Breast epithelium (tissue), 4 donors: ENCODE measurements around the gene PHTF2. TPM values are rescaled to one million over a fixed set of nuclear protein-coding genes. Genes with fewer than 3 reads are reported as not detected.

Experiments used
- DNase-seq, 2 donors: peaks; one replicate each; pipeline ENCODE4 v3.0.0-alpha.2; 2019; ENCODE audit warnings: low spot score in 2 of 2
- H3K27ac ChIP-seq, 2 donors: fragments of 200-600 bp; sonication (generic) in 1 of 2; one replicate each; pipeline ENCODE4 v1.5.1; 2016 to 2019; ENCODE audit warnings: mild to moderate bottlenecking in 1 of 2
- H3K27me3 ChIP-seq, 2 donors: fragments of 200-600 bp; sonication (generic) in 1 of 2; one replicate each; pipeline versions ENCODE4 v1.5.1 to v1.6.0; 2017 to 2019; ENCODE audit warnings: control low read depth in 1 of 2, mild to moderate bottlenecking in 1 of 2
- H3K36me3 ChIP-seq: fragments of 200-600 bp; one replicate; pipeline ENCODE4 v1.5.1; 2019
- H3K4me1 ChIP-seq, 2 donors: fragments of 200-600 bp; sonication (generic); one replicate each; pipeline ENCODE4 v1.5.1; 2016 to 2019; ENCODE audit warnings: control low read depth in 1 of 2
- H3K4me3 ChIP-seq, 3 donors: fragments of 200-600 bp; sonication (generic); 1 replicate in 2 of 3; 2 replicates in 1 of 3; pipeline ENCODE4 v1.5.1; 2016 to 2019; ENCODE audit warnings: mild to moderate bottlenecking in 3 of 3, moderate library complexity in 2 of 3
- H3K9me3 ChIP-seq, 2 donors: fragments of 200-600 bp; sonication (generic) in 1 of 2; one replicate each; pipeline ENCODE4 v1.5.1; 2016 to 2019; ENCODE audit warnings: control low read depth in 1 of 2
- CTCF ChIP-seq, 3 donors: fragments of 450-650 bp; IDR thresholded peaks; one replicate each; pipeline ENCODE4 v1.5.1; 2016 to 2017; ENCODE audit warnings: antibody characterized with exemption in 3 of 3, mild to moderate bottlenecking in 3 of 3, moderate library complexity in 3 of 3
- POLR2A ChIP-seq: fragments of 450-650 bp; IDR thresholded peaks from one replicate; pipeline ENCODE4 v1.6.1; 2016; ENCODE audit warnings: antibody characterized with exemption, mild to moderate bottlenecking, moderate library complexity
- POLR2AphosphoS5 ChIP-seq, 3 donors: sonication (generic); formaldehyde crosslinking; IDR thresholded peaks; one replicate each; pipeline ENCODE4 v1.6.1; 2017; ENCODE audit warnings: antibody characterized with exemption in 3 of 3
- intact Hi-C: fragments of 100-400 bp; cut with DNase I; formaldehyde crosslinking; loops from one replicate; pipeline ENCODE4 v1.15.1; 2023; ENCODE audit warnings: low total_unique reads
- total RNA-seq, 3 donors: library from RNA; depleted of rRNA; stranded (reverse); fragments of >200 nt; gene quantifications; one replicate each; pipeline ENCODE4 v1.1.0, GENCODE V29; 2016

The PHTF2 gene
- total RNA-seq, 3 donors from 2014 or later, result 17.0 to 23.5 (median 19.2) TPM

DNA sequence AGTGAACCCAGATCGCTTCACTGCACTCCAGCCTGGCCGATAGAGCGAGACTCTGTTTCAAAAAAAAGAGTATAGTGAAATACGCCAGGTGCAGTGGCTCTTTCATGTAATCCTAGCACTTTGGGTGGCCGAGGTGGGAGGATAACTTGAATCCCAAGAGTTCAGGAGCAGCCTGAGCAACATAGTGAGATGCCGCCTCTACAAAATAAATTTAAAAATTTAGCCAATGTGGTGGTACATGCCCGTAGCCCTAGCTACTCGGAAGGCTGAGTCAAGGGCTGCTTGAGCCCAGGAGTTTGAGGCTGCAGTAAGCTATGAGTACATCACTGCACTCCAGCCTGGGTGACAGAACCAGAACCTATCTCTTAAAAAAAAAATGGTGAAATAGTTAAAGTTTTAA, 28.3 kb upstream of the PHTF2 start:
- Histone ChIP-seq H3K4me1 (no peaks in the 10 kb centered on the region), H3K4me3 (no peak overlapping the region), H3K27me3 (no peaks in the 10 kb centered on the region), H3K36me3 (no peaks in the 10 kb centered on the region), H3K9me3 (no peaks in the 10 kb centered on the region), H3K27ac (no peak overlapping the region)
- no peak for DNase-seq
- TF ChIP-seq CTCF (IDR thresholded peaks at IDR 0.05) (no peak), POLR2A (no peak), POLR2AphosphoS5 (IDR thresholded peaks at IDR 0.05) (no peak)
- intact Hi-C loops, result no loop called here

DNA sequence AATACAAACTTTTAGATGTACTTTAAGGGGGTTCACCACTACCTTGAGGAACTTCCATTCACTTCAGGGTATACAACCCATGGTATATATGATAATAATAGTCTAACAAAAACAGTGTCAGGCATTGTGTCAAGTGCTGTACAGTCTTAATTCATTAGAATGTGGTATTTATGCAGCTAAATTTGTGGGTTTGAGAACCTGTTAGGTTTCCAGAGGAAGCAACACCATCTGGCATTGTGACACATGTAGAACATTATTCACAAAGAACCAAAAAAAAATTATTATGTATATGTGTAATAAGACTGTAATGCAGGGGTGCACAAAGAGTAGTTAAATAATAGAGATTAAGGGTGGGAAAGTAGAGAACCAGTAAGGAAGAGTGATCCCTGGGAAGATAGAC, 26.7 kb upstream of the PHTF2 start:
- H3K36me3 ChIP-seq, result no peaks in the 10 kb centered on the region
- H3K4me3 ChIP-seq, result no peak overlapping the region
- DNase-seq, result no peak
- TF ChIP-seq POLR2AphosphoS5 (IDR thresholded peaks at IDR 0.05) (no peak), CTCF (IDR thresholded peaks at IDR 0.05) (no peak), POLR2A (no peak)
- no peak overlapping the region for H3K27ac ChIP-seq
- H3K27me3 ChIP-seq, result no peaks in the 10 kb centered on the region
- no peaks in the 10 kb centered on the region for H3K4me1 ChIP-seq
- intact Hi-C loops, result no loop called here
- peaks cover 0 to 7% of the 10 kb centered on the region in 2 donors for H3K9me3 ChIP-seq

DNA sequence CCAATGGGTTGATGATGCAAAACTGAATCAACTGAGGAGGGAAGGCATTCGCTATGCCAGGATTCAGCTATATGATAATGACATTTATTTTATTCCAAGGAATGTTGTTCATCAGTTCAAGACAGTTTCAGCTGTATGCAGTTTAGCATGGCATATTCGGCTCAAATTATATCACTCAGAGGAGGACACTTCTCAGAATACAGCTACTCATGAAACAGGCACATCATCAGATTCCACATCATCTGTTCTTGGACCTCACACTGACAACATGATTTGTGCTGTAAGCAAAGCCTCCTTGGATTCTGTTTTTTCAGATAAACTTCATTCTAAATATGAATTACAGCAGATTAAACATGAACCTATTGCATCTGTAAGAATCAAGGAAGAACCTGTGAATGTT, 20.0 kb upstream of the PHTF2 start:
- H3K4me1 ChIP-seq, result no peaks in the 10 kb centered on the region
- H3K27me3 ChIP-seq, result no peaks in the 10 kb centered on the region
- no peak overlapping the region for H3K27ac ChIP-seq
- H3K9me3 ChIP-seq, result peaks cover 0 to 7% of the 10 kb centered on the region in 2 donors
- TF ChIP-seq CTCF (IDR thresholded peaks at IDR 0.05), result no peak
- no peak for TF ChIP-seq POLR2AphosphoS5 (IDR thresholded peaks at IDR 0.05)
- TF ChIP-seq POLR2A, result no peak
- no peaks in the 10 kb centered on the region for H3K36me3 ChIP-seq
- no peak overlapping the region for H3K4me3 ChIP-seq
- intact Hi-C loops, result no loop called here
- no peak for DNase-seq

GRCh38 chr7:77782383-77782782, 16.2 kb upstream of the PHTF2 start:
- intact Hi-C loops, result no loop called here
- no peaks in the 10 kb centered on the region for H3K36me3 ChIP-seq
- no peak for DNase-seq
- TF ChIP-seq POLR2A (no peak), CTCF (IDR thresholded peaks at IDR 0.05) (no peak), POLR2AphosphoS5 (IDR thresholded peaks at IDR 0.05) (no peak)
- no peak overlapping the region for H3K27ac ChIP-seq
- H3K27me3 ChIP-seq, result no peaks in the 10 kb centered on the region
- no peaks in the 10 kb centered on the region for H3K4me1 ChIP-seq
- no peak overlapping the region for H3K4me3 ChIP-seq
- H3K9me3 ChIP-seq, result no peaks in the 10 kb centered on the region

DNA sequence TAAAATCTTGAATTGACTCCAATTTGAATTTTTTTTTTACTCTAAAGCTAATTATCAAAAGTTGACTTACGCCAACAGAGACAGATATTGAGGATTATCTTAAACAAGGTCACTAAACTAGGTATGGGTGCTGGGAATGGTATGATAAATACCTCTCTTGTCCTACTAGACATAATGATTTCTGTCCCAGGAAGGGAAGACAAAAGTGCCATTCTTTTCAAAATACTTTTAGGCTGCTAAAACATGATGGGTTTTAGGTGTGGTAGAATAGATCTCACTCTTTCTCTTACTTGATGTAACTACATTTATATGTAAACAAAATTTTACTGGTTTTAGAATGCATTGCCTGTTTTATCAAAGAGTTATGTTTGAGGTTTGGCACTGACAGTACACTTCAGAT, 15.5 kb upstream of the PHTF2 start:
- TF ChIP-seq POLR2AphosphoS5 (IDR thresholded peaks at IDR 0.05) (no peak), CTCF (IDR thresholded peaks at IDR 0.05) (no peak), POLR2A (no peak)
- no peak for DNase-seq
- Histone ChIP-seq H3K4me3 (no peak overlapping the region), H3K27me3 (no peaks in the 10 kb centered on the region), H3K36me3 (no peaks in the 10 kb centered on the region), H3K27ac (no peak overlapping the region), H3K9me3 (no peaks in the 10 kb centered on the region), H3K4me1 (no peaks in the 10 kb centered on the region)
- intact Hi-C loops, result no loop called here
